B cell (primary cell): ENCODE measurements around the gene DCUN1D3. TPM values are rescaled to one million over a fixed set of nuclear protein-coding genes. Genes with fewer than 3 reads are reported as not detected.

Experiments
- ATAC-seq: fragments of 200-7000 bp; cut with Tn5 transposase; one replicate; pipeline ENCODE4 v1.10.0; 2021; ENCODE audit warnings: low read depth, mild to moderate bottlenecking, moderate number of reproducible peaks, moderate library complexity
- CTCF ChIA-PET: fragments of 350-600 bp; sonication (Branson Sonifier 250); formaldehyde crosslinking; loops from one replicate; lab custom pipeline; 2021; ENCODE audit warnings: antibody characterized with exemption, inconsistent platforms; lab: Charles Lee
- POLR2A ChIA-PET: fragments of 350-600 bp; sonication (Branson Sonifier 250); formaldehyde crosslinking; loops from one replicate; lab custom pipeline; 2021; ENCODE audit warnings: antibody characterized with exemption; lab: Charles Lee
- DNase-seq: peaks from one replicate; pipeline ENCODE4 v3.0.0; 2013
- H2AFZ ChIP-seq: 2 replicates; pipeline ENCODE4 v1.6.1; 2012; ENCODE audit warnings: mild to moderate bottlenecking, low read depth, low read length; ENCODE audit not compliant: insufficient read depth, poor library complexity, severe bottlenecking
- H3K27ac ChIP-seq, 2 donors: 1 replicate in 1 of 2; 2 replicates in 1 of 2; pipeline ENCODE4 v1.5.1; 2012 to 2013; ENCODE audit warnings: low read length in 2 of 2, mild to moderate bottlenecking in 2 of 2, moderate library complexity in 1 of 2
- H3K27me3 ChIP-seq, 4 experiments: fragments of 200-600 bp in 1 of 4; sonication (generic) in 1 of 4; replicated peaks in 1 of 4; 1 replicate in 2 of 4; 2 replicates in 2 of 4; pipeline versions ENCODE4 v1.6.1 to v1.7.0; 2013 to 2016; ENCODE audit warnings: low read length in 3 of 4, mild to moderate bottlenecking in 2 of 4, mixed read lengths in 1 of 4, moderate library complexity in 1 of 4; ENCODE audit not compliant: insufficient read depth in 4 of 4, control insufficient read depth in 3 of 4; ENCODE audit errors: control extremely low read depth in 1 of 4
- H3K36me3 ChIP-seq, 2 experiments: replicated peaks in 1 of 2; 1 replicate in 1 of 2; 2 replicates in 1 of 2; pipeline versions ENCODE4 v1.6.1 to v1.7.1; 2013; ENCODE audit warnings: low read length in 1 of 2; ENCODE audit not compliant: insufficient read depth in 2 of 2, control insufficient read depth in 1 of 2; ENCODE audit errors: control extremely low read depth in 1 of 2, extremely low read depth in 1 of 2
- H3K4me1 ChIP-seq, 2 donors: fragments of 200-600 bp in 1 of 2; sonication (generic) in 1 of 2; 1 replicate in 1 of 2; 2 replicates in 1 of 2; pipeline versions ENCODE4 v1.5.1 to v1.6.1; 2013 to 2017; ENCODE audit warnings: low read length in 2 of 2; ENCODE audit not compliant: control insufficient read depth in 2 of 2, insufficient read depth in 2 of 2
- H3K4me2 ChIP-seq: replicated peaks from 2 replicates; pipeline ENCODE3; 2012; ENCODE audit warnings: mild to moderate bottlenecking, low read depth, low read length; ENCODE audit not compliant: poor library complexity, severe bottlenecking
- H3K4me3 ChIP-seq, 5 experiments: fragments of 200-600 bp in 1 of 5; sonication (generic) in 1 of 5; 1 replicate in 3 of 5; 2 replicates in 2 of 5; pipeline versions ENCODE4 v1.5.1 to v1.7.0; 2011 to 2016; ENCODE audit warnings: low read length in 4 of 5, mild to moderate bottlenecking in 4 of 5, low read depth in 2 of 5, control low read depth in 1 of 5, moderate library complexity in 1 of 5; ENCODE audit not compliant: insufficient read depth in 1 of 5; ENCODE audit errors: control extremely low read depth in 1 of 5, extremely low read depth in 1 of 5
- H3K79me2 ChIP-seq: fragments of 200-600 bp; sonication (generic); one replicate; pipeline ENCODE4 v1.6.0; 2016; ENCODE audit warnings: low read length; ENCODE audit not compliant: control insufficient read depth, insufficient read depth
- H3K9ac ChIP-seq: fragments of 200-600 bp; sonication (generic); 2 replicates; pipeline ENCODE4 v1.6.1; 2017; ENCODE audit warnings: mild to moderate bottlenecking, low read length, moderate library complexity
- H3K9me3 ChIP-seq, 3 donors: one replicate each; pipeline versions ENCODE4 v1.6.1 to v1.7.1; 2013; ENCODE audit warnings: low read length in 2 of 3; ENCODE audit not compliant: control insufficient read depth in 2 of 3, insufficient read depth in 1 of 3; ENCODE audit errors: control extremely low read depth in 1 of 3
- H4K20me1 ChIP-seq: 2 replicates; pipeline ENCODE4 v1.6.0; 2012; ENCODE audit warnings: mild to moderate bottlenecking, low read length; ENCODE audit not compliant: insufficient read depth, control insufficient read depth, poor library complexity, severe bottlenecking
- H3K27ac Mint-ChIP-seq: one replicate; pipeline ENCODE4 v1.8.0; 2021; ENCODE audit warnings: mixed read lengths
- H3K27me3 Mint-ChIP-seq: one replicate; pipeline ENCODE4 v1.8.0; 2021; ENCODE audit warnings: mixed read lengths
- H3K4me1 Mint-ChIP-seq: one replicate; pipeline ENCODE4 v1.8.0; 2021; ENCODE audit warnings: mixed read lengths
- H3K4me3 Mint-ChIP-seq: one replicate; pipeline ENCODE4 v1.8.0; 2021; ENCODE audit warnings: mixed read lengths
- H3K9me3 Mint-ChIP-seq: one replicate; pipeline ENCODE4 v1.8.0; 2022; ENCODE audit warnings: mixed read lengths; ENCODE audit not compliant: insufficient read depth
- EZH2 ChIP-seq: IDR thresholded peaks from 2 replicates; pipeline ENCODE4 v1.6.1; 2012; ENCODE audit warnings: borderline replicate concordance, low read depth, mild to moderate bottlenecking, moderate library complexity, low read length; ENCODE audit not compliant: insufficient read depth, poor library complexity, severe bottlenecking
- WGBS: methylation state at CpG from one replicate; pipeline ENCODE4 v1.1.5; 2013; ENCODE audit warnings: missing lambda C conversion rate; ENCODE audit not compliant: insufficient coverage; 5-methylcytosine and 5-hydroxymethylcytosine counted together
- intact Hi-C: fragments of 100-400 bp; cut with micrococcal nuclease; formaldehyde crosslinking; loops from one replicate; pipeline ENCODE4 v1.10.0; 2022
- polyA plus RNA-seq: library from polyadenylated mRNA; depleted of rRNA; stranded (reverse); fragments of >200 nt; gene quantifications from 2 replicates; pipeline ENCODE4 v1.2.3, GENCODE V29; 2012
- total RNA-seq, 2 donors: library from RNA; stranded (reverse); fragments of 120-200 nt in 1 of 2; gene quantifications; 1 replicate in 1 of 2; 2 replicates in 1 of 2; pipeline versions ENCODE4 v1.2.3 to v1.2.4, GENCODE V29; 2013 to 2022
- TF ChIP-seq, protein P1 (sequence below): fragments of 200-600 bp; IDR thresholded peaks from one replicate; pipeline ENCODE4 v1.8.0; 2022; ENCODE audit warnings: antibody characterized with exemption, mild to moderate bottlenecking

The DCUN1D3 gene
- total and polyA plus RNA-seq, 2 donors (not counting 1 experiment from before 2014, with no cell fraction given): 2.0 to 5.0 TPM

DNA sequence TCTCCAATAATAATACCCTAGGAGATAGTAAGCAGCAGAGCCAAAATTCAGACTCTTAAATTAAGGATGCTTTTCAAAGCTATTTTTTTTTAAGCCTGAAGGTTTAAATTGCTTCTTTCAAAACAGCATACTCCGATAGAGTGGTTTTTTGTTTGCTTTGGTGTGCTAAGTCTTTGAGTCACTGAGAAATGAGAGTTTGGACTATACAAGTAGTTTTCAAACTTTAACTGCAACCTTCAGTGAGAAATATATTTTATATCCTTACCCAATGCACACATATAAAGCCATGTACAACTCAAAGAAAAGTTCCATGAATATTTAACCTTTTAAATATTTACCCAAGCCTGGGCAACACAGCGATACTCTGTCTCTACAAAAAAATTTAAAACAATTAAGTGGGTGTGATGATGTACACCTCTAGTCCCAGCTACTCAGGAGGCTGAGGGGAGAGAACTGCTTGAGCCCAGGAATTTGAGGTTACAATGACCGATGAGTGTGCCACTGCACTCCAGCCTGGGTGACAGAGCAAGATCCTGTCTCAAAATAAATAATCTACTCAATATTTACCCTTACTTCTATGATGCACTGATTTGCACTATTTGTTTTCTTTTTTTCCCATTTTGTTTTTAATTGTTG lies 19.2 kb downstream of the DCUN1D3 start:
- H3K36me3 ChIP-seq: peaks cover 0 to 2% of the 10 kb centered on the region in 2 experiments
- CTCF ChIA-PET: interaction anchor here (0.7 to 1.2 kb wide), 2 partner anchors 20 to 33 kb away, joined by 3 read pairs; partner anchors contain the start of gene LYRM1
- no peak overlapping the region for H3K4me3 Mint-ChIP-seq
- H2AFZ ChIP-seq: no peak overlapping the region
- no peaks in the 10 kb centered on the region for H3K9me3 ChIP-seq
- POLR2A ChIA-PET: no interaction called here
- peaks cover 39% of the 10 kb centered on the region for H3K79me2 ChIP-seq
- DNase-seq (no peak), ATAC-seq (no peak)
- no peaks in the 10 kb centered on the region for H3K9me3 Mint-ChIP-seq
- no peaks in the 10 kb centered on the region for H3K27me3 ChIP-seq
- H3K9ac ChIP-seq: no peak overlapping the region
- no peak overlapping the region for H3K4me2 ChIP-seq
- H3K27me3 Mint-ChIP-seq: no peaks in the 10 kb centered on the region
- H3K4me1 ChIP-seq: no peaks in the 10 kb centered on the region
- H3K4me1 Mint-ChIP-seq: peaks cover 9% of the 10 kb centered on the region
- TF ChIP-seq, protein P1, sequence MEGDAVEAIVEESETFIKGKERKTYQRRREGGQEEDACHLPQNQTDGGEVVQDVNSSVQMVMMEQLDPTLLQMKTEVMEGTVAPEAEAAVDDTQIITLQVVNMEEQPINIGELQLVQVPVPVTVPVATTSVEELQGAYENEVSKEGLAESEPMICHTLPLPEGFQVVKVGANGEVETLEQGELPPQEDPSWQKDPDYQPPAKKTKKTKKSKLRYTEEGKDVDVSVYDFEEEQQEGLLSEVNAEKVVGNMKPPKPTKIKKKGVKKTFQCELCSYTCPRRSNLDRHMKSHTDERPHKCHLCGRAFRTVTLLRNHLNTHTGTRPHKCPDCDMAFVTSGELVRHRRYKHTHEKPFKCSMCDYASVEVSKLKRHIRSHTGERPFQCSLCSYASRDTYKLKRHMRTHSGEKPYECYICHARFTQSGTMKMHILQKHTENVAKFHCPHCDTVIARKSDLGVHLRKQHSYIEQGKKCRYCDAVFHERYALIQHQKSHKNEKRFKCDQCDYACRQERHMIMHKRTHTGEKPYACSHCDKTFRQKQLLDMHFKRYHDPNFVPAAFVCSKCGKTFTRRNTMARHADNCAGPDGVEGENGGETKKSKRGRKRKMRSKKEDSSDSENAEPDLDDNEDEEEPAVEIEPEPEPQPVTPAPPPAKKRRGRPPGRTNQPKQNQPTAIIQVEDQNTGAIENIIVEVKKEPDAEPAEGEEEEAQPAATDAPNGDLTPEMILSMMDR: no peak
- intact Hi-C loops: no loop called here
- H3K4me3 ChIP-seq: no peak overlapping the region
- WGBS: 100% methylated on average over 1 of the region's 3 CpGs
- no peaks in the 10 kb centered on the region for H4K20me1 ChIP-seq
- no peak overlapping the region for H3K27ac Mint-ChIP-seq
- no peak overlapping the region for H3K27ac ChIP-seq

DNA sequence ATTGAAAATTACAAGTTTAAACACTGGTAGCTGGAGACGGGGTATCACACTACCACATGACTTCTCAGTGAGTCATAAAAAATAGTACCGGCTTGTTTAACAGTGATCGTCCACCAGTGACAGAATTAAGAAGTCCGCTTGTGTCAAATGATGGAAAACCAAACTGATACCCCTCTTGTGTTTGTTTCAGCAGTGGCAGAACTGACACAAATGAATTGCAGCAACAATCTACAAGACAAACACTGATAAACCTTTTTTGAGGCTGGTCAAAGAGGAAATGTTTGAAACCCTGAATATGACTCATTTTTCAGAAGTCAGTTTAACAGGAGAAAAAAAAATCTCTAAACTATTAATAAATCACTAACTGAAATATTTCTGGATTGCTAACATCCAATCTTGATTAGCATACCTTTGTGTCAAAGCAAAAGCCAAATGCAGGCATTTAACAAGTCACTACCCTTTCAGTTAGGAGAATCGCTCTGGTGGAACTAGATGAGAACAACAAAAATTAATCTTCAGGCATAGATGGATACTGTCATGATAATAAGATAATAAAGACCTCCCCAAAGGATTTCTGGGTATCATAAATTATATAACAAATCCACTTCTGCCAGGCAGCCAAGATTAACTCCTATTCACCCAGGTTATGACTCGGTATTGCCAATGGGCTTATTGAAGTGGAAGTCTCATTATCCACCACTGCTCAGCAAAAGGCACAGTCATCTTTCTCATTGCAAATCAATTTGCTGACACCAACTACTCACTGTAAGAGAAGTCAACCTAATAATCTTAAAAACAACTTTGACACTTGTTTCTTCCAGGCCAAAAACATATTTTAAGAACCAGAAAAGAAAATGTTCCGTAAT lies 20.8 kb downstream of the DCUN1D3 start:
- Histone ChIP-seq H3K4me1 (peaks cover 11 to 14% of the 10 kb centered on the region in 2 donors), H3K4me3 (no peak overlapping the region), H3K4me2 (no peak overlapping the region), H2AFZ (no peak overlapping the region), H3K79me2 (peaks cover 30% of the 10 kb centered on the region), H4K20me1 (no peaks in the 10 kb centered on the region), H3K36me3 (no peaks in the 10 kb centered on the region), H3K9me3 (no peaks in the 10 kb centered on the region), H3K27me3 (no peaks in the 10 kb centered on the region), H3K9ac (no peak overlapping the region), H3K27ac (no peak overlapping the region)
- 72% methylated on average over 5 of the region's 7 CpGs for WGBS
- TF ChIP-seq, protein P1: no peak
- no peak for TF ChIP-seq EZH2
- peaks cover 21% of the 10 kb centered on the region for H3K4me1 Mint-ChIP-seq
- no peak for ATAC-seq
- intact Hi-C loops: no loop called here
- H3K27ac Mint-ChIP-seq: no peak overlapping the region
- no peaks in the 10 kb centered on the region for H3K27me3 Mint-ChIP-seq
- no peak for DNase-seq
- no peaks in the 10 kb centered on the region for H3K9me3 Mint-ChIP-seq
- no peak overlapping the region for H3K4me3 Mint-ChIP-seq
- ChIA-PET POLR2A (no interaction called here), CTCF (interaction anchor here (1.8 kb wide), 1 partner anchor 29 kb away, joined by 4 read pairs; no protein-coding TSS in a partner anchor)
